Upper lobe of left lung (tissue), 6 donors: ENCODE data around the gene ABCC12. TPM values are rescaled to one million over a fixed set of nuclear protein-coding genes. Genes with fewer than 3 reads are reported as not detected.
A peak's percentile ranks its signal among the peaks of the same experiment; 100 is the strongest.

Experiments used
- ATAC-seq, 2 donors: fragments of 200-7000 bp; cut with Tn5 transposase; one replicate each; pipeline ENCODE4 v1.9.1; 2022; ENCODE audit warnings: mild to moderate bottlenecking in 2 of 2, moderate library complexity in 2 of 2; ENCODE audit not compliant: low FRiP score in 2 of 2
- DNase-seq, 2 donors: peaks; one replicate each; pipeline ENCODE4 v3.0.0-alpha.2; 2019 to 2020
- H3K27ac ChIP-seq, 4 donors: fragments of 200-600 bp; sonication (generic); one replicate each; pipeline ENCODE4 v1.5.1; 2016 to 2019
- H3K27me3 ChIP-seq, 4 donors: fragments of 200-600 bp; sonication (generic); one replicate each; pipeline ENCODE4 v1.5.1; 2017 to 2019
- H3K36me3 ChIP-seq, 4 donors: fragments of 200-600 bp; sonication (generic); one replicate each; pipeline ENCODE4 v1.5.1; 2016 to 2019
- H3K4me1 ChIP-seq, 4 donors: fragments of 200-600 bp; sonication (generic); one replicate each; pipeline ENCODE4 v1.5.1; 2018 to 2019
- H3K4me3 ChIP-seq, 4 donors: fragments of 200-600 bp; sonication (generic); one replicate each; pipeline ENCODE4 v1.5.1; 2017 to 2019; ENCODE audit warnings: mild to moderate bottlenecking in 2 of 4, moderate library complexity in 1 of 4
- H3K9me3 ChIP-seq, 4 donors: fragments of 200-600 bp; sonication (generic); one replicate each; pipeline ENCODE4 v1.5.1; 2018 to 2019
- CTCF ChIP-seq, 6 experiments: fragments of 450-650 bp in 4 of 6; fragments of 200-600 bp in 2 of 6; sonication (generic) in 2 of 6; IDR thresholded peaks; one replicate each; pipeline ENCODE4 v1.5.1; 2016 to 2019; ENCODE audit warnings: antibody characterized with exemption in 6 of 6
- EP300 ChIP-seq, 4 donors: sonication (generic); formaldehyde crosslinking; IDR thresholded peaks; one replicate each; pipeline ENCODE4 v1.5.1; 2017; ENCODE audit warnings: antibody characterized with exemption in 4 of 4, control low read depth in 2 of 4
- POLR2A ChIP-seq, 4 donors: fragments of 450-650 bp; IDR thresholded peaks; one replicate each; pipeline ENCODE4 v1.5.1; 2016 to 2017; ENCODE audit warnings: antibody characterized with exemption in 4 of 4, mild to moderate bottlenecking in 2 of 4
- POLR2AphosphoS5 ChIP-seq, 2 donors: sonication (generic); formaldehyde crosslinking; IDR thresholded peaks; one replicate each; pipeline ENCODE4 v1.5.1; 2017; ENCODE audit warnings: antibody characterized with exemption in 2 of 2
- WGBS, 2 donors: methylation state at CpG; one replicate each; pipeline ENCODE4 v1.1.5; 2017 to 2018; 5-methylcytosine and 5-hydroxymethylcytosine counted together
- total RNA-seq, 6 donors: library from RNA; depleted of rRNA in 4 of 6; stranded (reverse); fragments of >200 nt in 4 of 6; gene quantifications; one replicate each; pipeline versions ENCODE4 v1.1.0 to v1.2.1, GENCODE V29; 2016 to 2021
- donor health status: DM: no; HTN: no; CAD: no; lungs with moderate emphysema.
- donor health status: DM: no; HTN: yes; CAD: no; lungs with severe emphysema.

The ABCC12 gene
- total RNA-seq, 6 donors from 2014 or later = 0.79 TPM; not detected in 5

- Histone ChIP-seq H3K9me3 (no peaks in the 10 kb centered on the region), H3K4me3 (no peak overlapping the region), H3K36me3 (no peaks in the 10 kb centered on the region), H3K27me3 (no peaks in the 10 kb centered on the region), H3K27ac (no peak overlapping the region), H3K4me1 (peaks cover 0 to 16% (median 2%) of the 10 kb centered on the region in 4 donors)
- ATAC-seq = no peak
- no peak for TF ChIP-seq EP300 (IDR thresholded peaks at IDR 0.05)
- TF ChIP-seq POLR2A (IDR thresholded peaks at IDR 0.05) = no peak
- TF ChIP-seq CTCF (IDR thresholded peaks at IDR 0.05) = no peak
- TF ChIP-seq POLR2AphosphoS5 (IDR thresholded peaks at IDR 0.05) = no peak
- DNase-seq = no peak
- WGBS, 2 donors = 60 to 71% methylated on average over 3 of the region's 3 CpGs
Measured at GRCh38 chr16:48129926-48130325, 25.9 kb downstream of the ABCC12 start.

DNA sequence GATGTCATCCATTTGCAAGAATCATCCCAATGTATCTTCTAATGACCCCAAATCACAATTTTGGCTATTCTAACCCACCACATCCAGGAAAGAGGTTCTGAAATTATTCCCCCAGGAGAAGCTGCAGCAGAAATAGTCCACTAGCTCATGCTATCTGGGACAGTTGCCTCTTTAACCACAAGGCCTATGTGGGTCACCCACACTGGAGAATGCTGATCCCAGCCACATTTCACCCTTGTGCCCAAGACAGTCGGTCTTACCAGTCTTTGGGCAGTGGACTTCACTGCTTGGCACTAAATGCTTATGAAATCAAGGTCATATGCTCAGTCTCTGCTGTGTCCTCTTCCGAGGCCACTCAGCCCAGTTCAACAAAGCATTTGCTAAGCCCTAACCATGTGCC lies 27.0 kb downstream of the ABCC12 start:
- Histone ChIP-seq H3K27ac (no peak overlapping the region), H3K36me3 (no peaks in the 10 kb centered on the region), H3K4me1 (peaks cover 0 to 16% (median 2%) of the 10 kb centered on the region in 4 donors), H3K27me3 (no peaks in the 10 kb centered on the region), H3K4me3 (no peak overlapping the region), H3K9me3 (no peaks in the 10 kb centered on the region)
- TF ChIP-seq EP300 (IDR thresholded peaks at IDR 0.05) (no peak), POLR2AphosphoS5 (IDR thresholded peaks at IDR 0.05) (no peak), POLR2A (IDR thresholded peaks at IDR 0.05) (no peak), CTCF (IDR thresholded peaks at IDR 0.05) (no peak)
- ATAC-seq = no peak
- 43 to 71% methylated on average over 2 of the region's 2 CpGs for WGBS, 2 donors
- DNase-seq = no peak

GRCh38 chr16:48126801-48127644 lies 28.8 kb downstream of the ABCC12 start:
- ATAC-seq (peak; percentile 42 to 85), DNase-seq (peak in 1 of 2 donors; percentile 83)
- TF ChIP-seq POLR2AphosphoS5 (IDR thresholded peaks at IDR 0.05) (peak in 1 of 2 donors; percentile 5), POLR2A (IDR thresholded peaks at IDR 0.05) (peak in 1 of 4 donors; percentile 11), EP300 (IDR thresholded peaks at IDR 0.05) (peak in 1 of 4 donors; percentile 49), CTCF (IDR thresholded peaks at IDR 0.05) (no peak)
- H3K27me3 ChIP-seq = no peaks in the 10 kb centered on the region
- H3K9me3 ChIP-seq = no peaks in the 10 kb centered on the region
- H3K27ac ChIP-seq = peak overlapping the region in 3 of 4 donors; percentile 67 to 81 (median 72)
- no peak overlapping the region for H3K4me3 ChIP-seq
- H3K36me3 ChIP-seq = no peaks in the 10 kb centered on the region
- 60 to 65% methylated on average over 13 of the region's 13 CpGs for WGBS, 2 donors
- H3K4me1 ChIP-seq = peaks cover 0 to 13% (median 2%) of the 10 kb centered on the region in 4 donors

GRCh38 chr16:48125888-48126287 lies 29.9 kb downstream of the ABCC12 start:
- Histone ChIP-seq H3K4me1 (peaks cover 0 to 13% (median 2%) of the 10 kb centered on the region in 4 donors), H3K9me3 (no peaks in the 10 kb centered on the region), H3K27ac (peak overlapping the region in 1 of 4 donors; percentile 81), H3K27me3 (no peaks in the 10 kb centered on the region), H3K36me3 (no peaks in the 10 kb centered on the region), H3K4me3 (no peak overlapping the region)
- 86 to 92% methylated on average over 5 of the region's 5 CpGs for WGBS, 2 donors
- no peak for DNase-seq
- no peak for TF ChIP-seq CTCF (IDR thresholded peaks at IDR 0.05)
- ATAC-seq = no peak
